GM18498 (cell line): Measurements from ENCODE around the gene LLGL2.
A peak's percentile ranks its signal among the peaks of the same experiment; 100 is the strongest.

Experiments used
- ATAC-seq: cut with Tn5 transposase; IDR thresholded peaks from one replicate; pipeline ENCODE4 v1.9.1; 2021; ENCODE audit warnings: mild to moderate bottlenecking, moderate library complexity; ENCODE audit not compliant: unreplicated experiment

Gene LLGL2

GRCh38 chr17:75505640-75506039 is 19.9 kb upstream of the LLGL2 start:
- no peak for ATAC-seq

- no peak for ATAC-seq
Measured at GRCh38 chr17:75506134-75506533, 19.4 kb upstream of the LLGL2 start.

- ATAC-seq: no peak
Measured at GRCh38 chr17:75506888-75507287, 18.6 kb upstream of the LLGL2 start.

GRCh38 chr17:75507733-75508719 is 17.5 kb upstream of the LLGL2 start:
- ATAC-seq: no peak

- ATAC-seq: no peak
Measured at GRCh38 chr17:75508931-75509361, 16.6 kb upstream of the LLGL2 start.

GRCh38 chr17:75509528-75510258 is 15.8 kb upstream of the LLGL2 start:
- ATAC-seq: no peak

- ATAC-seq: no peak
Measured at GRCh38 chr17:75511270-75511609, 14.3 kb upstream of the LLGL2 start.

GRCh38 chr17:75511610-75512575 is 13.6 kb upstream of the LLGL2 start:
- ATAC-seq: no peak

- ATAC-seq: no peak
Measured at GRCh38 chr17:75512926-75513640, 12.4 kb upstream of the LLGL2 start.

- no peak for ATAC-seq
Measured at GRCh38 chr17:75513641-75514000, 11.9 kb upstream of the LLGL2 start.

- ATAC-seq: no peak
Measured at GRCh38 chr17:75514299-75514918, 11.1 kb upstream of the LLGL2 start.

- peak; percentile 0 for ATAC-seq
Measured at GRCh38 chr17:75514919-75515495, 10.5 kb upstream of the LLGL2 start.

- ATAC-seq: peak; percentile 56
Measured at GRCh38 chr17:75515496-75516254, 9.8 kb upstream of the LLGL2 start, which contains the start of gene CASKIN2. Gene CASKIN2, minus strand, starts transcription at chr17:75515537. Its CDS starts 1,733 bp downstream, at chr17:75513804.

- peak; percentile 79 for ATAC-seq
Measured at GRCh38 chr17:75516255-75516618, 9.3 kb upstream of the LLGL2 start, which contains the start of gene TSEN54. Gene TSEN54, plus strand, starts transcription at chr17:75516528. Its CDS starts 33 bp downstream, at chr17:75516561.

- ATAC-seq: peak; percentile 17
Measured at GRCh38 chr17:75516619-75517296, 8.7 kb upstream of the LLGL2 start.

- no peak for ATAC-seq
Measured at GRCh38 chr17:75517297-75517865, 8.1 kb upstream of the LLGL2 start.

- no peak for ATAC-seq
Measured at GRCh38 chr17:75518201-75518600, 7.3 kb upstream of the LLGL2 start.
